ENCODE measurements around the gene COL27A1.

GRCh38 chr9:114248299-114248707, 93.0 kb downstream of the COL27A1 start:
- TF ChIP-seq ZNF274 (IDR thresholded peaks at IDR 0.05; ENCODE audit: low read depth, low read length) (no peak), YY1 (IDR thresholded peaks at IDR 0.05; ENCODE audit: insufficient read depth, insufficient read length) (no peak)

Data from NT2/D1 (cell line).